HepG2 (cell line): ENCODE measurements around the gene RHBDF2. TPM values are rescaled to one million over a fixed set of nuclear protein-coding genes. Genes with fewer than 3 reads are reported as not detected.

ENCODE experiments used
- KMT2A ChIP-seq: sonication (generic); formaldehyde crosslinking; IDR thresholded peaks from 2 replicates; pipeline ENCODE4 v1.4.0; 2020; ENCODE audit warnings: missing genetic modification reagents
- MXI1 ChIP-seq: IDR thresholded peaks from 3 replicates; pipeline ENCODE4 v1.6.1; 2012; ENCODE audit warnings: low read depth, low read length, inconsistent platforms, borderline replicate concordance
- NCOR1 ChIP-seq: fragments of 200-600 bp; sonication (generic); IDR thresholded peaks from 2 replicates; pipeline ENCODE4 v1.7.0; 2017; ENCODE audit warnings: antibody characterized with exemption, low read length, borderline replicate concordance
- NFATC3 ChIP-seq: sonication (generic); formaldehyde crosslinking; IDR thresholded peaks from 2 replicates; pipeline ENCODE4 v1.5.1; 2020; ENCODE audit warnings: mild to moderate bottlenecking, missing genetic modification reagents
- PCBP2 ChIP-seq: fragments of 200-400 bp; formaldehyde crosslinking; optimal IDR thresholded peaks from 2 replicates; pipeline ENCODE3; 2018; ENCODE audit warnings: low read length, low read depth; ENCODE audit not compliant: poor library complexity, severe bottlenecking
- POGK ChIP-seq: sonication (generic); formaldehyde crosslinking; conservative IDR thresholded peaks from 2 replicates; pipeline ENCODE4 v1.8.0; 2022; ENCODE audit warnings: mild to moderate bottlenecking, moderate library complexity, missing genetic modification reagents
- SALL2 ChIP-seq: sonication (generic); formaldehyde crosslinking; IDR thresholded peaks from 2 replicates; pipeline ENCODE4 v1.8.1; 2023; ENCODE audit warnings: mild to moderate bottlenecking, missing genetic modification reagents, inconsistent platforms
- SNAPC5 ChIP-seq: sonication (generic); formaldehyde crosslinking; IDR thresholded peaks from 2 replicates; pipeline ENCODE4 v1.8.1; 2023; ENCODE audit warnings: mild to moderate bottlenecking, missing genetic modification reagents, borderline replicate concordance
- SPEN ChIP-seq: sonication (generic); formaldehyde crosslinking; IDR thresholded peaks from 2 replicates; pipeline ENCODE4 v1.5.1; 2020; ENCODE audit warnings: low read depth, mild to moderate bottlenecking, missing genetic modification reagents
- TFDP1 ChIP-seq: IDR thresholded peaks from 2 replicates; pipeline ENCODE4 v1.6.1; 2016; ENCODE audit warnings: missing compliant biosample characterization, missing genetic modification reagents, borderline replicate concordance
- ZBTB39 ChIP-seq: sonication (generic); formaldehyde crosslinking; IDR thresholded peaks from 2 replicates; pipeline ENCODE4 v1.5.0; 2020; ENCODE audit warnings: missing genetic modification reagents
- ZBTB49 ChIP-seq: sonication (generic); formaldehyde crosslinking; IDR thresholded peaks from 2 replicates; pipeline ENCODE4 v1.4.0; 2020; ENCODE audit warnings: missing genetic modification reagents, borderline replicate concordance
- ZBTB7A ChIP-seq: sonication (generic); formaldehyde crosslinking; IDR thresholded peaks from 2 replicates; pipeline ENCODE4 v1.8.0; 2022; ENCODE audit warnings: mild to moderate bottlenecking, missing genetic modification reagents
- ZFP82 ChIP-seq: sonication (generic); formaldehyde crosslinking; IDR thresholded peaks from 2 replicates; pipeline ENCODE4 v1.5.1; 2020; ENCODE audit warnings: mild to moderate bottlenecking, missing genetic modification reagents, borderline replicate concordance
- ZNF597 ChIP-seq: sonication (generic); formaldehyde crosslinking; IDR thresholded peaks from 2 replicates; pipeline ENCODE4 v1.5.0; 2020; ENCODE audit warnings: missing genetic modification reagents
- ZNF782 ChIP-seq: sonication (generic); formaldehyde crosslinking; IDR thresholded peaks from 2 replicates; pipeline ENCODE4 v1.4.0; 2020; ENCODE audit warnings: missing genetic modification reagents, mild to moderate bottlenecking, borderline replicate concordance
- ZNF788 ChIP-seq: sonication (generic); formaldehyde crosslinking; IDR thresholded peaks from 2 replicates; pipeline ENCODE4 v1.5.0; 2020; ENCODE audit warnings: mild to moderate bottlenecking, missing genetic modification reagents, borderline replicate concordance
- ZNF792 ChIP-seq: IDR thresholded peaks from 2 replicates; pipeline ENCODE4 v1.6.1; 2016
- ZNF83 ChIP-seq: sonication (generic); formaldehyde crosslinking; IDR thresholded peaks from 2 replicates; pipeline ENCODE4 v1.4.0; 2020; ENCODE audit warnings: missing genetic modification reagents, mild to moderate bottlenecking, borderline replicate concordance
- polyA plus RNA-seq, 8 experiments: library from polyadenylated mRNA; depleted of rRNA in 3 of 8; stranded (reverse) in 7 of 8; unstranded in 1 of 8; fragments of >200 nt; fragmentation: Illumina TruSeq in 4 of 8; extraction: Trizol in 4 of 8; gene quantifications; 2 replicates each; pipeline versions ENCODE4 v1.2.1 to v1.2.3, GENCODE V29; 2011 to 2016; ENCODE audit warnings: low read depth in 4 of 8, missing spikeins in 1 of 8, mixed read lengths in 1 of 8; ENCODE audit not compliant: insufficient read depth in 1 of 8
- total RNA-seq, 5 experiments: library from RNA; depleted of rRNA; stranded (reverse); fragments of >200 nt; fragmentation: Illumina TruSeq; extraction: Trizol; gene quantifications; 2 replicates each; pipeline ENCODE4 v1.2.3, GENCODE V29; 2016; ENCODE audit warnings: low read depth in 1 of 5

The RHBDF2 gene
- total and polyA plus RNA-seq, 2 of the 13 experiments (the other 11 are each of a cell fraction or from before 2014, with no cell fraction given), result 7.8 to 24.2 TPM

- TF ChIP-seq ZNF792 (CRISPR knock-in tag) (peak; percentile 58; the same call in 1 of the 2 replicates), SNAPC5 (CRISPR knock-in tag) (no peak), ZBTB49 (CRISPR knock-in tag) (no peak), ZNF83 (no peak), SPEN (CRISPR knock-in tag) (peak; percentile 81), NCOR1 (peak; percentile 38; the same call in 1 of the 2 replicates), POGK (CRISPR knock-in tag) (peak; percentile 86), NFATC3 (CRISPR knock-in tag) (peak; percentile 69; the same call in 1 of the 2 replicates), ZNF782 (CRISPR knock-in tag) (peak; percentile 87), KMT2A (peak; percentile 59), ZFP82 (CRISPR knock-in tag) (0 out of 2 replicates have a peak, but pooled peaks have one; percentile 31), ZBTB39 (CRISPR knock-in tag) (0 out of 2 replicates have a peak, but pooled peaks have one; percentile 71), PCBP2 (no peak), ZNF597 (CRISPR knock-in tag) (no peak), ZBTB7A (CRISPR knock-in tag) (no peak), ZNF788 (CRISPR knock-in tag) (peak; percentile 80; the same call in 1 of the 2 replicates), SALL2 (CRISPR knock-in tag) (0 out of 2 replicates have a peak, but pooled peaks have one; percentile 28), MXI1 (peak; percentile 61; the same call in 1 of the 3 replicates), TFDP1 (CRISPR knock-in tag) (peak; percentile 74; the same call in 1 of the 2 replicates)
Measured at GRCh38 chr17:76497979-76498875, 3.0 kb downstream of the RHBDF2 start (continued).
